Ishikawa (cell line): Measurements from ENCODE around the gene CPN2.

Source experiments
- NFIC ChIP-seq: IDR thresholded peaks from 2 replicates; pipeline ENCODE4 v1.6.1; 2012
- TAF1 ChIP-seq: IDR thresholded peaks from 2 replicates; pipeline ENCODE4 v1.6.1; 2012; ENCODE audit warnings: low read depth, mild to moderate bottlenecking
- YY1 ChIP-seq: IDR thresholded peaks from 2 replicates; pipeline ENCODE4 v1.6.1; 2012; ENCODE audit warnings: low read depth

DNA sequence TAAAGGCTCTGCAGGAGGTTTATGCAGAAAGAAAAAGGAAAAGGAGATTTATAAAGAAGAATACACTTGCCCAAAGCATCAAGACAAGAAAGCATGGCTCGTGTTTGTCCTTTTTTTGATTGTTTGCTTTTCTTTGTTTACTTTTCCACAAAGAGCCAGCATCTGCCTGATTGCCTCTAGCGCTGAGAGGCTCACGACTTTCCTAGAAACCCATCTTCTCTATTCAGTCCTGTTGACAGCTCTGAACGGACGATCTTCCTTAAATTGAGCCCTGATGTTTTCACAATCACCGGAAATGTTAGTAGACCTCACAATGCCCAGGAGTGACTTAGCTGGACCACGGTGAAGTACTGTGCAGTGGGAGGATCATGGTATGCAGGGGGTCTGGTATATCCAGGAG, 35.5 kb upstream of the CPN2 start:
- TF ChIP-seq TAF1: no peak
- TF ChIP-seq YY1: no peak
- TF ChIP-seq NFIC: no peak
